ENCODE measurements around the gene MACROD2.

The MACROD2 gene

GRCh38 chr20:15256676-15257568, 1261.6 kb downstream of the MACROD2 start:
- DNase-seq, result no peak

DNA sequence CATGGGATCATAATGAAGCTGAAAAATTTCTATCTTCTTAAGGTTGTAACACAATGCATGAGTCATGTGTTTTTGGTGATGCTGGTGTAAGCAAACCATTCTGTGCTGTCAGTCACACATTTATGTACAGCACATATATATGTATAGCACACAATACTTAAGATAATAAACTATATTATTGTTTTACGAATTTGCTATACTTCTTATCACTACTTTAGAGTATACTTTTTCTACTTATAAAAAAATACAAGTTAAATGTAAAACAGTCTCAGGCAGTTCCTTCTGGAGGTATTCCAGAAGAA, 1262.2 kb downstream of the MACROD2 start:
- DNase-seq, result no peak

DNA sequence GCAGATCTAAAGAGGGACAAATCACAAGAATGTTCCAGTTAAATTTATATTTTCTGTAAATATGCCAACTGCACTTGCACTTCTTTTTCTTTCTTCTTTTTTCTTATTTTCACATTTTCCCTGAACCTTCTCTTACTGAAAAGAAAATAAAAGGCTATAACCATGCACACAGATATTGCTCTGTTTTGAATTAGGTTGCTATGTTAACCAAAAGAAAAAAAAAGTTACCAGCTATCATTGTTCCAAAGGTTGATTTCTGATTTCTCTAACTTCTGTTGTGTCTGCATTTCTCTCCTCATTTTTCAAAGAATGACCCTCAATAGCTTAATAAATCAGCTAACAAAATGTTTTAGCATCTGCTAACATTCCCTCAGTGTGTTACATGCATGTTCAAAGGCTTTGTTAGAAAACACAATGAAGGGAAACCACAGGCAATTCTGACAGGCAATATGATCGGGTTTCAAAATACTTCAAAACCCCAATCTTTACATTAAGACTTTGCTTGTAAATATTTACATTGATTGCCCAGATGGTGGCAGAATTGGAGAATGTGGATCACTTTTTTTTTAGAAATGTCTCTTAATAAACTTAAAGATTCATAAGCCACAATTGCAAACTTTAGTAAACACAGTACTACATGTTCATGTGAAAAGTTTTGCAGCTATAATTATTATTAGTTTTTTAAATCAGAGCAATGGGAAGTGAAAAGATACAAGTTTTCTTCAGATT, 1270.4 kb downstream of the MACROD2 start:
- DNase-seq, result no peak

- no peak for DNase-seq
Measured at GRCh38 chr20:15267935-15268334, 1272.6 kb downstream of the MACROD2 start.

- DNase-seq, result no peak
Measured at GRCh38 chr20:15278041-15278440, 1282.7 kb downstream of the MACROD2 start.

- no peak for DNase-seq
Measured at GRCh38 chr20:15287329-15287728, 1292.0 kb downstream of the MACROD2 start.

DNA sequence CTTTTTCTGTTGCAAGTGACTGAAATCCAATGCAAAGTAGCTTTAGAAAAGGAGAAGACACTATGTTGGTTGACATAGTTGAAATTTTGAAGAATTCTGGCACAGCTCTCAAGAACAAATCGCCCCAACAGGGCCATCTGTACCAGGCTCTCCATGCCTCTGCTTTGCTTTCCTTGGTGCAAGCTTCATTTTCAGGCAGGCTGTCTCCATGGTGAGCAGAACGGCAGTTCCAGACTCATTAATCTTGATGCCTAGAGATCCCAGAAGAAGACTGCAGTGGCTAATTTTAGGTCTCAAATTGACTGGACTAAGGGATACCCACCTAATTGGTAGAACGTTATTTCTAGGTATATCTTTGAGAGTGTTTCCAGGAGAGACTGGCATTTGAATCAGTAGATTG, 1292.8 kb downstream of the MACROD2 start:
- no peak for DNase-seq

DNA sequence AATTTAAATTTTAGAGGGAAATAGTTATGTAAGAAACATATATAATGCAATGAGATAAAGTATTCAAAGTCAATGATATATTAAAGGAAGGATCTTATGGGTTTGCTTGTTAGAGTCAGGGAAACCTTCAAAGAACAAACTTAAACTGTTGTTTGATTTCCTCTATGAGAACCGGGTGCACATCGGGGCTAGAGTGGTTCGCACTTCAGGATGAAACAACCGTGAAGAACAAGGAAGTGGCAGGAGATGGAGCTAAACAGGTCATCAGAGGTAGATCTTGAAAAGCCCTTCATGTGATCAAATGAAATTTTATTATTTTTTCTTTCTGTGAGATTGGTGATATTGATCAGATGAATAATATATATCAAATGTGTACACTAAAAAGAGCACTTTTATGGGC, 1294.0 kb downstream of the MACROD2 start:
- DNase-seq, result no peak

- DNase-seq, result no peak
Measured at GRCh38 chr20:15292405-15292804, 1297.1 kb downstream of the MACROD2 start.

GRCh38 chr20:15296422-15296821, 1301.1 kb downstream of the MACROD2 start:
- DNase-seq, result no peak

- no peak for DNase-seq
Measured at GRCh38 chr20:15297059-15297875, 1302.0 kb downstream of the MACROD2 start.

- DNase-seq, result no peak
Measured at GRCh38 chr20:15302075-15302474, 1306.8 kb downstream of the MACROD2 start.

- DNase-seq, result no peak
Measured at GRCh38 chr20:15310361-15310760, 1315.0 kb downstream of the MACROD2 start.

DNA sequence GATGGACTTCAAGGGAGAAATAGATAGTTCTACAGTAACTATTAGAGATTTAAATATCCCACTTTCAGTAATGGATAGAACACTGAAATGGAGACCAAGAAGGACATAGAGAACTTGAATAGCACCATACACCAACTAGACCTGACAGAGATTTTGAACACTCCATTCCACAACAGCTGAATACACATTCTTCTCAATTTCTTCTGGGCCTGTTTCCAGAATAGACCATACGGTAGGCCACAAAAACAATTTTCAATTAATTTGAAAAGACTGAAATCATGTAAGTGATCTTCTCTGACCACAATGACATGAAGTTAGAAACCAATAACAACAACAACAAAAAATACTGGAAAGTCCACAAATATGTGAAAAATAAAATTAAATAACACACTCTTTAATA, 1321.2 kb downstream of the MACROD2 start:
- DNase-seq, result no peak

GRCh38 chr20:15317546-15318232, 1322.4 kb downstream of the MACROD2 start:
- DNase-seq, result no peak

- no peak for DNase-seq
Measured at GRCh38 chr20:15318682-15319081, 1323.4 kb downstream of the MACROD2 start.

DNA sequence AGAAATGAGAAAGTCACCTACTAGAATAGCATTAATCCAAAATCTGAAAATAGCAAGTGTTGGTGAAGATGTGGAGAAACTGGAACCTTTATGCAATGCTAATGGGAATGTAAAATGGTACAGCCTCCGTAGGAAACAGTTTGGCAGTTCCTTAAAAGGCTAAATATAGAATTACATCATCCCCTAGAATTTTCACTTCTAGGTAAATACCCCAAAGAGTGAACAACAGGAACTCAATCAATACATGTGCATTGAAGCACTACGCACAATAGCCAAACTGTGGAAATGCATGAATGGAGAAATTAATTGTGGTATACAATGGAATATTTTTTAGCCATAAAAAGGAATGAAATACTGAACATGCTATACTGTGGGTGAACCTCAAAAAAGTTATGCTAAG, 1324.1 kb downstream of the MACROD2 start:
- DNase-seq, result no peak

DNA sequence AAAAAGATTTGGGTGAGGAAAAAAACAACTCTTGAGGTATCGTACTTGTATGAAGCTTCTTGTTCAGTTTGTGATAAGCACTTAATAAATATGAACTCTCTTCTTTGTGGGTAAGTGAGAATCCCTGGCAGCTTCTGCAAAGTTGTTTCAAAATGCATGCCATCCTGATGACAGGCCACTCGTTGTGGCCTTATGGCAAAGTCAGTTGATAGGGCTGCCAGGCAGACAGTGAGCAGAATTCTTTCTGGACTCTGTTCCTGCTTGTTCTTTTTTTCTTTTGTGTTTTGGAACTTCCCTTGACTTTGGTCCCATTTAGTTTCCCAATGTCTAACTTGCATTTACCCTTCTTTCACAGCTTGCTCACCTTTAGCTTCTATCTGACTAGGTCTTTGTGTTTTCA, 1325.6 kb downstream of the MACROD2 start:
- DNase-seq, result no peak

DNA sequence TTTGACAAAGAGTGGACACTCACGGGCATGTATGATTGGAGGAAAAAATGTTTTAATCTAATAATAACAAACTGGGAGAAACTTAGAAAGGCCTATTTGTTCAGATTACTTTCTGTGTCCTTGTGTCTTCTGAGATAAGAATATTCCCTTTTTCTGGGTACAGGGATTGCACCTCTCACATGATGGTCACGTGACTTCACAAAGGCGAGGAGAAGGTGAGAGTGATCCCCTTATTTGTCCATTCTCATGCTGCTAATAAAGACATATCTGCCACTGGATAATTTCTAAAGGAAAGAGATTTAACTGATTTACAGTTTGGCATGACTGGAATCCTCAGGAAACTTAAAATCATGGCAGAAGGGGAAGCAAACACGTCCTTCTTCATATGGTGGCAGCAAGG, 1331.8 kb downstream of the MACROD2 start:
- no peak for DNase-seq

DNA sequence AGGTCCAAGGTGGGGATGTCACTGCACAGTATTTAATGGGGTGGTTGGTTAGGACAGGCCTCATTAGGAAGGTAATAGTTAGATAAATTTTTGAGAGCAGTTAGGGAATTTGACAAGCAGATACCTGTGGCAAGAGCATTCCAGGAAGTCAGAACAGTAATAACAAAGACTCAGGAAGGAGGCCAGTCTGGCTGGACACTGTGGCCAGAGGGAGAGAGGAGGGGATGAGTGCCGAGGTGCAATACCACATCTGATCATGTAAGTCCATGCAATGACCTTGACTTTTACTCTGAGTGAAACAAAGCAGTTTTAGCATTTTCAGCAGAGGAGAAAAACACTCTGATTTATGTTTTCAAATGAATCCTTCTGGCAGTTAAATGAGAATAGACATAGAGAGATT, 1332.8 kb downstream of the MACROD2 start:
- DNase-seq, result no peak

DNA sequence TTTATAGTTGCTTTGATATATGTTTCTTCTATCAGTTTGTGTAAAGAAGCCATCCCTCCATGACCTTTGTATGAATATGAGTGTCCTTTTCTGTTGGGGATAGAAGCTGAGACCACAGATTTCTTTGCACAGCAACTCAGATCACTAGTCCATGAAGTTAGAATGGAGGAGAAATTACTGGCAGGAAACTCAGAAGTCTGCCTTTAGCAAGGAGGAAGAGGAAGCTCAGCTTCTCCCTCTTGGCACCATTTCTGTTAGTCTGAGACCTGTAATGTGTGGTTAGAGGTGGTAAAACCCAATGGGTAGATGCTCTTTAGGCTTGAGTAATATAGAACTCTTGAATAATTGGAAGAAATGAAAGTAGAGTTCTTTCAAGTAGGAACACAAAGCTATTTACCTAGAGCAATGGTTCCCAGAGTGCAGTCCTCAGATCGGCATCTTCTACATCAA, 1337.4 kb downstream of the MACROD2 start:
- DNase-seq, result no peak

GRCh38 chr20:15333170-15333569, 1337.9 kb downstream of the MACROD2 start:
- no peak for DNase-seq

DNA sequence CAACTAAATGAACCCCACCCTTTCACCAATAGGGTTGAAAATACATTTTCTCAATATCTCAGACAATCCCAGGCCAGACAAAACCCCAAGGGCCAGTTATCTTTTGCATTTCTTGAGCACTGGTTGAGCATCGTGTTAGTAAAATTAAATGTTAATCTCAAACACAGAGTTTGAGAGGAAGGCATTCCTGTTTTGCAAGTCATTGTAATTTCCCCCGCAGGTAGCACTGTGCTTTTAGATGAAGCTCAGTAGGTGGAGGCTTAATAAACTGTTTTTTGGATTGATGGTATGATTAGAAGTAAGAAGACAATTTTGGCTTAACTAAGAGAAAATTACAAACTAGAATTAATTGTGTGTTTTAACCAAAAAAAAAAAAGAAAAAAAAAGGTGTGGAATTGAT, 1340.7 kb downstream of the MACROD2 start:
- DNase-seq, result no peak
